RKO (cell line): ENCODE measurements around the gene ANXA6.
"Not testable (repeated sequence)": the region's sequence is repeated elsewhere in the genome, so short reads cannot be mapped to it uniquely, and the experiment has no call there.

Experiments used
- DNase-seq: peaks from one replicate; pipeline ENCODE4 v3.0.0-alpha.2; 2016; ENCODE audit warnings: low spot score

Gene ANXA6

GRCh38 chr5:151157426-151158286, at the start of gene ANXA6:
Gene ANXA6 (minus strand): TSS chr5:151157779. CDS start chr5:151147901, 9,878 bp downstream.
- DNase-seq = peak; percentile 85

- DNase-seq = no peak
Observed at GRCh38 chr5:151205411-151205810, 47.8 kb upstream of the ANXA6 start.

GRCh38 chr5:151204051-151204450, 46.5 kb upstream of the ANXA6 start:
- no peak for DNase-seq

- DNase-seq = peak; percentile 85
Observed at GRCh38 chr5:151202381-151203139, 45.0 kb upstream of the ANXA6 start.

- DNase-seq = no peak
Observed at GRCh38 chr5:151200913-151201595, 43.5 kb upstream of the ANXA6 start.

GRCh38 chr5:151199581-151200185, 42.1 kb upstream of the ANXA6 start:
- no peak for DNase-seq

GRCh38 chr5:151198861-151199260, 41.3 kb upstream of the ANXA6 start:
- no peak for DNase-seq

- DNase-seq = not testable (repeated sequence)
Observed at GRCh38 chr5:151197291-151197600, 39.7 kb upstream of the ANXA6 start.

- DNase-seq = no peak
Observed at GRCh38 chr5:151196556-151197290, 39.1 kb upstream of the ANXA6 start.

GRCh38 chr5:151195622-151196021, 38.0 kb upstream of the ANXA6 start:
- no peak for DNase-seq

GRCh38 chr5:151192626-151193025, 35.0 kb upstream of the ANXA6 start:
- no peak for DNase-seq

GRCh38 chr5:151191661-151192060, 34.1 kb upstream of the ANXA6 start:
- no peak for DNase-seq

- no peak for DNase-seq
Observed at GRCh38 chr5:151189151-151189550, 31.6 kb upstream of the ANXA6 start.

- DNase-seq = no peak
Observed at GRCh38 chr5:151186538-151186937, 29.0 kb upstream of the ANXA6 start.

- DNase-seq = no peak
Observed at GRCh38 chr5:151186052-151186451, 28.5 kb upstream of the ANXA6 start.

GRCh38 chr5:151184316-151185042, 26.9 kb upstream of the ANXA6 start:
- DNase-seq = no peak

GRCh38 chr5:151183456-151184245, 26.1 kb upstream of the ANXA6 start:
- DNase-seq = peak; percentile 4

- no peak for DNase-seq
Observed at GRCh38 chr5:151182976-151183375, 25.4 kb upstream of the ANXA6 start.

GRCh38 chr5:151182524-151182900, 24.9 kb upstream of the ANXA6 start:
- no peak for DNase-seq
